IPS-18c (cell line): ENCODE measurements around the gene ATAD5.
"Not testable (repeated sequence)": the region's sequence is repeated elsewhere in the genome, so short reads cannot be mapped to it uniquely, and the experiment has no call there.

Experiments
- H3K4me3 ChIP-seq: 2 replicates; pipeline ENCODE4 v1.7.0; 2013; ENCODE audit warnings: low read depth, mild to moderate bottlenecking, low read length, moderate library complexity; ENCODE audit not compliant: insufficient read depth
- H3K9me3 ChIP-seq: one replicate; pipeline ENCODE4 v1.6.1; 2013; ENCODE audit warnings: mild to moderate bottlenecking, low read length, moderate library complexity; ENCODE audit not compliant: control insufficient read depth, insufficient read depth

ATAD5 gene, protein sequence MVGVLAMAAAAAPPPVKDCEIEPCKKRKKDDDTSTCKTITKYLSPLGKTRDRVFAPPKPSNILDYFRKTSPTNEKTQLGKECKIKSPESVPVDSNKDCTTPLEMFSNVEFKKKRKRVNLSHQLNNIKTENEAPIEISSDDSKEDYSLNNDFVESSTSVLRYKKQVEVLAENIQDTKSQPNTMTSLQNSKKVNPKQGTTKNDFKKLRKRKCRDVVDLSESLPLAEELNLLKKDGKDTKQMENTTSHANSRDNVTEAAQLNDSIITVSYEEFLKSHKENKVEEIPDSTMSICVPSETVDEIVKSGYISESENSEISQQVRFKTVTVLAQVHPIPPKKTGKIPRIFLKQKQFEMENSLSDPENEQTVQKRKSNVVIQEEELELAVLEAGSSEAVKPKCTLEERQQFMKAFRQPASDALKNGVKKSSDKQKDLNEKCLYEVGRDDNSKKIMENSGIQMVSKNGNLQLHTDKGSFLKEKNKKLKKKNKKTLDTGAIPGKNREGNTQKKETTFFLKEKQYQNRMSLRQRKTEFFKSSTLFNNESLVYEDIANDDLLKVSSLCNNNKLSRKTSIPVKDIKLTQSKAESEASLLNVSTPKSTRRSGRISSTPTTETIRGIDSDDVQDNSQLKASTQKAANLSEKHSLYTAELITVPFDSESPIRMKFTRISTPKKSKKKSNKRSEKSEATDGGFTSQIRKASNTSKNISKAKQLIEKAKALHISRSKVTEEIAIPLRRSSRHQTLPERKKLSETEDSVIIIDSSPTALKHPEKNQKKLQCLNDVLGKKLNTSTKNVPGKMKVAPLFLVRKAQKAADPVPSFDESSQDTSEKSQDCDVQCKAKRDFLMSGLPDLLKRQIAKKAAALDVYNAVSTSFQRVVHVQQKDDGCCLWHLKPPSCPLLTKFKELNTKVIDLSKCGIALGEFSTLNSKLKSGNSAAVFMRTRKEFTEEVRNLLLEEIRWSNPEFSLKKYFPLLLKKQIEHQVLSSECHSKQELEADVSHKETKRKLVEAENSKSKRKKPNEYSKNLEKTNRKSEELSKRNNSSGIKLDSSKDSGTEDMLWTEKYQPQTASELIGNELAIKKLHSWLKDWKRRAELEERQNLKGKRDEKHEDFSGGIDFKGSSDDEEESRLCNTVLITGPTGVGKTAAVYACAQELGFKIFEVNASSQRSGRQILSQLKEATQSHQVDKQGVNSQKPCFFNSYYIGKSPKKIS (N-terminal part only)

GRCh38 chr17:30831663-30832437 is at the start of gene ATAD5:
TSS of gene ATAD5 (plus strand) at chr17:30831966. CDS start at chr17:30832348, 382 bp downstream.
- no peaks in the 10 kb centered on the region for H3K9me3 ChIP-seq
- peak within 1 kb of the TSS; percentile 98 for H3K4me3 ChIP-seq

GRCh38 chr17:30782206-30782605 is 49.6 kb upstream of the ATAD5 start:
- Histone ChIP-seq H3K9me3 (no peaks in the 10 kb centered on the region), H3K4me3 (no peak overlapping the region)

DNA sequence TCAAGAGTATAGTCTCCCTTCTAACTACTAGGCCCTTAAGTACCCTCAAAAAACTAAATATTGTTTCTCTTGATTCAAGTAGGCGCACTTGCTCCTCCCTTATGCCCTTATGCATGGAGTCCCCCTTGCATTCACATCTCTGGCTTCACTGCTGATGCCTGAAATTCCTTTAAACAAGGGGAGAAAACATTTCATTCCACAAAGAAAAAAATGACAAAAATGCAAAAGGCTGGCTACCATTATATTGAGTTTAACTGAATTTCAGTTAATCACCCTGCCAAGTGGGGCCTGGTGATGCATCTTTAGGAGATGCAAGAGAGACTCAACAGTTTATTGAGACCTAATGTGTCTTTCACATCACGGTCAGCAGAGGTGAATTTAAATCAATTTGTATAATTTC is 42.8 kb upstream of the ATAD5 start:
- H3K4me3 ChIP-seq, result no peak overlapping the region
- H3K9me3 ChIP-seq, result no peaks in the 10 kb centered on the region

- H3K9me3 ChIP-seq, result no peaks in the 10 kb centered on the region
- H3K4me3 ChIP-seq, result no peak overlapping the region
These were observed 41.5 kb upstream of the ATAD5 start for GRCh38 chr17:30790279-30790678.

DNA sequence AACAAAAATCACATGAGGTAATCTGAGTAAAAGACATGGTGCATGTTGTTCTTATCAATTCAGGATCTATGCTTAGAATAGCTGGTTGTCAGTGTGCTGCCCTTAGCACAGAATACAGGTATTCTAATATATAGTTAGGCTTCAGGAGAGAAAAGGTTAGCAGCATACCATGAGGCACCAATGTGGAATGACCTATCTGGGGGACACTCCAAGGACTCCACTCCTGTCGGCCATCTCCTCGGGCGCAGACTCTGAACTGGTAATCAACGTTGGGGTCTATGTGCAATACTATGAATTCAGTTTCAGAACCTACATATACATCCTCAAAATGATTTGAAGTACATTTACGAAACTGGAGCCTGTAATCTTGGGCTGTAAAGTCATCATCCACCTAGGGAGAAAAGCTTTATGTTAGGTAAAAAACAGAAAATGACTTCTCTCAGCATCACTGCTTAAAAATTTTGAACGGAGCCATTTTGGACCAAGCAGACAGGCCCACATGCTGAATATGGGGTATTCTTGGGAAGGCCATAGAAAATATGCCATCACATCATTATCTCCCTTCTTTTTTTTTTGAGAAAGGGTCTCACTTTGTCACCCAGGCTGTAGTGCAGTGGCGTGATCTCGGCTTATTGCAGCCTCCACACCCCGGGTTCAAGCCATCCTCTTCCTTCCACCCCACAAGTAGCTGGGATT is 38.3 kb upstream of the ATAD5 start:
- Histone ChIP-seq H3K9me3 (no peaks in the 10 kb centered on the region), H3K4me3 (no peak overlapping the region)

DNA sequence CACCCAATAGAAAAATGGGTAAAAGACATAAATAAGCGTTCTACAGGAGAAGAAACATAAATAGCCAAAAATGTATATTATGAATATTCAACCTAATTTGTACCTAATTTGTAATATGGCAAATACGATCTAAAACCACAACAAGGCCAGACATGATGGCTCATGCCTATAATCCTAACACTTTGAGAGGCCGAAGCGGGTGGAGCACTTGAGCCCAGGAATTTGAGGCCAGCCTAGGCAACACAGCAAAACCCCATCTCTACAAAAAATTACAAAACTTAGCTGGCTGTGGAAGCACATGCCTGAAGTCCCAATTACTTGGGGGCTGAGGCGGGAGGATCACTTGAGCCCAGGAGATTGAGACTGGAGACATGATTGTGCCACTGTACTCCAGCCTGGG is 37.4 kb upstream of the ATAD5 start:
- Histone ChIP-seq H3K4me3 (no peak overlapping the region), H3K9me3 (no peaks in the 10 kb centered on the region)

GRCh38 chr17:30796016-30796415 is 35.8 kb upstream of the ATAD5 start:
- no peak overlapping the region for H3K4me3 ChIP-seq

GRCh38 chr17:30801671-30802070 is 30.1 kb upstream of the ATAD5 start:
- no peak overlapping the region for H3K4me3 ChIP-seq
- H3K9me3 ChIP-seq, result no peaks in the 10 kb centered on the region

More at GRCh38 chr17:30796016-30796415, 35.8 kb upstream of the ATAD5 start:
- H3K9me3 ChIP-seq, result no peaks in the 10 kb centered on the region

GRCh38 chr17:30805944-30806456 is 25.8 kb upstream of the ATAD5 start:
- H3K4me3 ChIP-seq, result no peak overlapping the region
- no peaks in the 10 kb centered on the region for H3K9me3 ChIP-seq

GRCh38 chr17:30807896-30808295 is 23.9 kb upstream of the ATAD5 start:
- H3K4me3 ChIP-seq, result no peak overlapping the region

DNA sequence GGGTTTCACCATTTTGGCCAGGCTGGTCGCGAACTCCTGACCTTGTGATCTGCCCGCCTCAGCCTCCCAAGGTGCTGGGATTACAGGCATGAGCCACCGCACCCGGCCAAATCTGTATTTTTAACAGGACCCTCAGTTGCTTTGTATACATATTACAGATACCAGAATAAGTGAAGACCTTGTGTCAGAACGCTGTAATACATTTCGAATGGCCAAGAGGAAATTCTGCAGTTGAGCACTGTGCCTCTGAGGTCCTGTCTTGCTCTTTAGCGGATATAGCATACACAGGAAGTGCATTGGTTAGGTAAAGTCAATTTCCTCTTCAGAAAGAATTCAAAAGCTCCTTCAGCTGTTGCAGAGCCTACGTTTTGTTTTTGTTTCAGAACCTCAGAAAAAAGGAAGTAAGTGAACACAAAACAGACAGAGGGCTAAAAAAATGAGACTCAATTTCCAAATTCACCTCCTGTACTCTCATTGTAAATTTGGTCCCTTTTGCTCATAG is 22.9 kb upstream of the ATAD5 start:
- Histone ChIP-seq H3K9me3 (no peaks in the 10 kb centered on the region), H3K4me3 (no peak overlapping the region)

More at GRCh38 chr17:30807896-30808295, 23.9 kb upstream of the ATAD5 start:
- H3K9me3 ChIP-seq, result no peaks in the 10 kb centered on the region

DNA sequence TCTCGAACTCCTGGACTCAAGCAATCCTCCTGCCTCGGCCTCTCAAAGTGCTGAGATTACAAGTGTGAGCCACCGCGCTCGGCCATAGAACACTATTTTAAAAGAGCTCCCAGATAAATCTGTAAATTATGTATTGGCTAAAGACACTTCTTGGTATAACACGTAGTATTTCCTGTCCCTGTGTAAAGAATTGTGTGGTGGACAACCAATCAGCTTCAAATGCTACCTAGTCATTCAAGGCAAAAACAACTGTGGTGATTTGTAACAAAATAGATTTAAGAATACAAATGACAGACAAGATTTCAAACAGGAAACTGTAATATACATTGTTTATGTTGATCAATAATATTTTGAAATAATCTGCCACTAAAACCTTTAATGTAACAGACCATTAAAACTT is 21.9 kb upstream of the ATAD5 start:
- Histone ChIP-seq H3K4me3 (no peak overlapping the region), H3K9me3 (no peaks in the 10 kb centered on the region)

- Histone ChIP-seq H3K4me3 (no peak overlapping the region), H3K9me3 (no peaks in the 10 kb centered on the region)
These were observed 19.3 kb upstream of the ATAD5 start for GRCh38 chr17:30812218-30813177.

GRCh38 chr17:30814236-30814635 is 17.5 kb upstream of the ATAD5 start:
- H3K4me3 ChIP-seq, H3K9me3 ChIP-seq: not testable (repeated sequence)

DNA sequence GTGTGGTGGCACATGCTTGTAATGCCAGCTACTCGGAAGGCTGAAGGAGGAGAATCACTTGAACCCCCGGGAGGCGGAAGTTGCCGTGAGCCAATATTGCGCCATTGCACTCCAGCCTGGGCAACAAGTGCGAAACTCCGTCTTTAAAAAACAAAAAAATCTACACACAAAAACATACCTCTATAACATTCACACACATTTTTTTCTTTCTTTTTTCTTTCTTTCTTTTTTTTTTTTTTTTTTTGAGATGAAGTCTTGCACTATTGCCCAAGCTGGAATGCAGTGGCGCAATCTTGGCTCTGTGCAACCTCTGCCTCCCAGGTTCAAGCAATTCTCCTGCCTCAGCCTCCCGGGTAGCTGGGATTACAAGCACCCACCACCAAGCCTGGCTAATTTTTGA is 16.9 kb upstream of the ATAD5 start:
- H3K4me3 ChIP-seq, H3K9me3 ChIP-seq: not testable (repeated sequence)
